NK-92 (cell line): ENCODE data around the gene ZSCAN18.

ENCODE experiments used
- DNase-seq: peaks from one replicate; lab custom pipeline; 2025; ENCODE audit not compliant: unreplicated experiment; lab: John Stamatoyannopoulos, UW

The ZSCAN18 gene

DNA sequence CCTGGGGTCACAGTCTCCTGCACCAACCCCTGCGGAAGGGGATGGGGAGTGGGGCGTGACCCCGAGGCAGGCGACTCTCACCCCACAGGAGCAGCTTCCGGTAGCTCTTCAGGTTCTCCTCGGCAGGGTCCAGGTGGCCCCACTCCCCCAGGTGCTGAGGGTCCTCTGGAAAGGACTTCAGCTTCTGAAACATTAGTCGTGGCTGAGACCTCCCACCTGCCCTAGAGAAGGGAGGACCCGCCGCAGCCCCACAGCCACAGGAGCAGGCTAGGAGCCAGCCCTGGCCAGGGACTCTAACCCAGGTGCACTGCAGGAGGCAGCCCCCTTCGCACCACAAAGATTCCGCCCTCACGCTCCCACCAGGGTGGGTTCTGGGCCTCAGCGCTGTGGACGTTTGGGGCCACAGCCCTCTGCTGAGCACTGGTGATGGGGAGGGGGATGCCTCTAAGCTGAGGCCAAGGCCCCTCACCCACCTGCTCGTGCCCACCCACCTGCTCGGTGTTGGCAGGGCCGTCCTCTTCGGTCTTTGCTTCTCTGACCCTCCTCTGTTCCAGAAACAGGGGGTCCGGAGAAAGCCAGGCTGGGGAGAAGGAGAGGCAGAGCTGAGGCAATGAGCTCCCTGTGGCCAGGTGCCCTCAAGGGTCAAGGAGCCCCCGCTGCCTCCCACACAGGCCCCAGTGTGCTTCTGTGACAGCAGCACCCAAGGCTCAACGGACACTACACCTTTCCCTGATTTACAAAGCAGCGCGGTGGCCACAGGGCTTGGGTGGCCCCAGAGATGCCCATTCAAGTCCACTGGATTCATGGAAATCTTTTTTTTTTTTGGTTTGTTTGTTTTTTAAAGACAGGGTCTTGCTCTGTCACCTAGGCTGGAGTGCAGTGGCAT is 11.0 kb downstream of the ZSCAN18 start:
- no peak for DNase-seq

DNA sequence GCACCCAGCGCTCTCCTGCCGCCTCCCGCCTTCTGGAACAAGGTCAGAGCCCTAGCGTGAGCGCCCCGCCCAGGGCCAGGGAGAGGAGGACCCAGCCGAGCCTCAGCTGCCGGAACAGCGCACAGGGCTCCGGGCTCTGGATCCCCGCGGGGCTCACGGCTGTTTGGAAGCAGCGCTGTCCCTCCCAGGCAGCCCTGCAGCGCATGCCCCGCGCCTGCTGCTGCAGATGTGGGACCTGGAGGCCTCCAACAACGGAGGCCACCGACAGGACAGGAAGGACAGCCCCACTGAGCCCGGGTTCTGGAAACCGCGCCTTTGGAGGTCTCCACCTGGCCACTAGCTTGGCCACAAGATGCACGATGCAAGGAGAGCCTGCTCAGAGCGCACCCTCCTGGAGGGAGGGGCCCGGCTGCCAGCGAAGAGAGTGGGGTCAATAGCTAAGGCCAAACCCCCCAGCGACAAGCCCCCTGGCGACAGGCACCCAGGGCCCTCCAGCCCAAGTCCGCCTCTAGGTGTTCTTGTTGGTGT is 12.6 kb downstream of the ZSCAN18 start:
- no peak for DNase-seq

DNA sequence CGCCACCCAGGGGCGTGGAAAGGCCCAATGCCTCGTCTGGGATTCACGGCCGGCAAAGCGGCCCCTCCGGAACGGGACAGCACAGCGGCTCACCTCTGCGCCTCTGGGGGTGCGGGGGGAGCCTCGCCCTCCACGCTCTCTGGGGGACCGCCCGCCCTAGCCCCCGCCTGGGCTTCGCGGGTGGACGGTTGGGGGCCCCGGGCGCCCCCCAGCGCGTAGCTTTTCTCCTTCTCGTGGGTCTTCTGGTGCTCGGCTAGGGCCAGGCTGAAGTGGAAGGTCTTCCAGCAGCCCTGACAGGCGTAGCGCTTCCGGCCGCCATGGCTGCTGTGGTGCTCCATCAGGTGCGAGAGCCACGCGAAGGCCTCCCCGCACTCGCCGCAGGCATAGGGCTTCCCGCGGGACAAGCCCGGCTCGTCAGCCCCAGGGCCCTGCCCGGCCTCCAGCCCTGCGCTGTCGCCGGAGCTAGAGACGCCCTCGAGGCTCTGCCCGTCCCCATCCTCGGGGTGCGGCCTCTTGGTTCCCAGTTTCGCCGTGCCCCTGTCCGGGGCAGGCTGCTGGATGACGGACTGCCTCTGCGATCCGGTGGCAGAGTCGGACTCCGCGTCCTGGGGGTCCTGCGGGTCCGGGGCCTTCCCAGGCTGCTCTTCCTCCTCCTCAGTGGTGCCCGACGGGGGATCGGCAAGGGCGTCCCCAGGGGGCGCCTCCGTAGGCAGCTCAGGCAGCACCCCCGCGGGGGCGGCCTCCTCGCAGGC is 13.3 kb downstream of the ZSCAN18 start:
- DNase-seq, result no peak

DNA sequence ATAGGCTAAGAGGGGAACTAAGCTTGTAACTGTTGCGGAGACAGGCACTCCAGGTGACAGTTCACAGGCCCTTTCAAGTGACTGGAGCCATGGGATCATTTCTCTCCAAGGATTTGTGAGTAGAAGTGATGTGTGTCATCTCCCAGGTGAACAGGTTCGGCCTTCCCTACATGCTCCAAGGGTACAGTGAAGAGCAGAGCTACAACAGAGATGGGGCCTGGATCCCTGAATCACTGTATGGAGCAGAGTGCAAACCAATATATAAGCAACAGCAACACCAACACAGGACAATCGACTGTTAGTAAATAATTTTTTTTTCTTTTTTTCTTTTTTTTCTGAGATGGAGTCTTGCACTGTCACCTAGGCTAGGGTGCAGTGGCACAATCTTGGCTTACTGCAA is 15.0 kb downstream of the ZSCAN18 start:
- DNase-seq, result no peak

DNA sequence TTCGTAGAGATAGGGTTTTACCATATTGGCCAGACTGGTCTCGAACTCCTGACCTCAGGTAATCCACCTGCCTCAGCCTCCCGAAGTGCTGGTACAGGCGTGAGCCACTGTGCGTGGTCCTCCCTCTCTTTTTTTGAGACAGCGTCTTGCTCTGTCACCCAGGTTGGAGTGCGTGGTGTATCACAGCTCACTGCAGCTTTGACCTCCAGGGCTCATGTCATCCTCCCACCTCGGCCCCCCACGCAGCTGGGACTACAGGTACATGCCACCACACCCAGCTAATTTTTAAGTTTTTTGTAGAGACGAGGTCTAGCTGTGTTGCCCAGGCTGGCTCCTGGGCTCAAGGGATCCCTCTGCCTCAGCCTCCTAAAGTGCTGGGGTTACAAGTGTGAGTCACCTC is 18.2 kb downstream of the ZSCAN18 start:
- no peak for DNase-seq

DNA sequence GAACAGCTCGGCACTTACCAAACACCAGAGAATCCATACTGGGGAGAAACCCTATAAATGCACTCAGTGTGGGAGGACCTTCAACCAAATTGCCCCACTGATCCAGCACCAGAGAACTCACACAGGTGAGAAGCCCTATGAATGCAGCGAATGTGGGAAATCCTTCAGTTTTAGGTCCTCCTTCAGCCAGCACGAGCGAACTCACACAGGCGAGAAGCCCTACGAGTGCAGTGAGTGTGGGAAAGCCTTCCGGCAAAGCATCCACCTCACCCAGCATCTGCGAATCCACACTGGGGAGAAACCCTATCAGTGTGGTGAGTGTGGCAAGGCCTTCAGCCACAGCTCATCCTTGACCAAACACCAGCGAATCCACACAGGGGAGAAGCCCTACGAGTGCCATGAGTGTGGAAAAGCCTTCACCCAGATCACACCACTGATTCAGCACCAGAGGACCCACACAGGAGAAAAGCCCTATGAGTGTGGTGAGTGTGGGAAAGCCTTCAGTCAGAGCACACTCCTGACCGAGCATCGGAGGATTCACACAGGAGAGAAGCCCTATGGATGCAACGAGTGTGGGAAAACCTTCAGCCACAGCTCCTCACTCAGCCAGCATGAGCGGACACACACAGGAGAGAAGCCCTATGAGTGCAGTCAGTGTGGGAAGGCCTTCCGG is 30.7 kb downstream of the ZSCAN18 start:
- DNase-seq, result no peak

DNA sequence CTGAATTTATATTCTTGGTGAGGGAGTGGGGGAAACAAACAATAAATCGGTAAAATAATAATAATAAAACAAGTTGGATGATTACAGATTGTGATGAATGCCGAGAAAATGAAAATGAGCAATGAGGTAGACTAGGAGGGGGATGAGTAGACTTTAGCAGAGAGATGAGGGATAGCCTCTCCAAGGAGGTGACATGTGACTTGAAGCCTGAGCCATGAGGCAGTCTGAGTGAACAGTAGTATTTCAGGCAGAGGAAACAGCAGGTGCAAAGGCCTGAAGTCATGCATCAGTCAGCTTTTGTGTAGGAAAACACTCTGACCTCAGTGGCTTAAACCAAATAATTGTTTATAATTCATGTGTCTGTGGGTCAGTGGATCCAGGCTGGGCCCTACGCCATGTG is 34.3 kb downstream of the ZSCAN18 start:
- no peak for DNase-seq

DNA sequence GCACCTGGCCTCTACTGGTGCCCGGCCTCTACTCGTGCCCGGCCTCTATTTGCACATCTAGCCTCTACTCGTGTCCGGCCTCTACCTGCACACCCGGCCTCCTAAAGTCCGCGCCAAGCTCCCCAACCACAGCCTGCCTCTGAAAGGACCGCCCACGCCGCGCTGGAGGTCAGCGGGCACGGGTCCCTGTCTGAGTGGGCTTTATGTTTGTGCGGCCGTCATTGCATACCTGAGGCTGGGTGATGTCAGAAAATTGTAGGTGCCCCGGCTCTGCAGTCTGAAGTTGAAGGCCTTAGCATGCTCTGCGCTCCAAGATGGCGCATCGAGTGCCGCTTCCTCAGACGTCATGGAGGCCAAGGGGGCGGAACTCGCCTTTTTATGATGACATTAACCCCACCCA is 37.8 kb downstream of the ZSCAN18 start:
- DNase-seq, result no peak

DNA sequence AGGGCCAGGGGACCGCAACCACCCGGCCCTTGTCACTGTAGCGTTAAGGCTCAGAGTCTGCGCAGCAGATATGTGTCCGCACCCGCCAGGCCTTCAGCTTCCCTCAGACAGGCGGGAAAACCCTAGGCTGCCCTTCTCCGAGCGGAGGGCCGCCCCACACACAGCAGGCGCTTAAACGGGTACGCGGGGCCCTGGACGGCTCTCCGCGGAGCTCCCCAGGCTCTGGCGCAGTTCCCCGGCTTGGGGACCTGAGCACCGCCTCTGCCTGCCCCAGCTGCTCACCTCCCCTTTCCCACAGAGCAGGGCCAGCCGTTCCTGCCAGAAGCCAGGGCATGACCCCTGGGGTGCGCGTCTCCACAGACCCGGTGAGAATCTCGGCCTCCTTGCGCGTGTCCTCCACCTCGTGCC is 38.4 kb downstream of the ZSCAN18 start:
- DNase-seq, result no peak

DNA sequence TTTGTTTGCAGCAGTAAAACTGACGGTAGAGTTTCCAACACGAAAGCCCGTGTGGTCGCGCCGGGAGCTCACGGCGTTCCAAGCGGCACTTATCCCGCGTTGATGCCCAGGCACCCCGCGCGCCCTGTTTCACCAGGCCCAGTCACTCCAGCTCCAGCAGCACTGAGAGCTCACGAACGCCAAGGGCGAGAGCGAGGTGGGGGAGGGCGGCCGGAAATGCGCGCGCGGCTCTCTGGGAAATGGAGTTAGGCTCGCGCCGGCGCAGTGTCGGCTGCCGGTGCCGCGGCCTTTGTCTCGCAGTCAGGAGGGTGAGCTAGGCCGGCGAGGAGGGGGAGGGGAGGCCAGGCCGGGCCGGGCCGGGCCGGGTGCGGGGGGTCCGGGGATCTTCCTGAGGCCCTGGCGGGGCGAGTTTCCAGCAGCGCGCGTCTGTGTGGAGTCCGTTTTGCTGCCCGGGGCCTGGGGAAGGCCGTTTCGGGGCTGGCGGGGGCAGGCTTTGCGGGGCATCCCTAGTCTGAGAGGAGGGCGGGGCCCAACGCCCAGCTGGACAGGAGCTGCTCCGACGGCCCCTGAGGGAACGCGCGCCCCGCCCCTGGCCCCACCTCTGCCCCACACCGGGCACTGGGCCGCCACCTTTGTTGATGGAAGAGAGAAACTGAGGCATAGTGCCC is 38.9 kb downstream of the ZSCAN18 start, which contains the start of gene ZNF135:
Gene ZNF135 (plus strand): TSS at position 280 of the 668 bp plus-strand sequence. CDS start 721 bp downstream, outside the sequence.
- DNase-seq, result no peak

DNA sequence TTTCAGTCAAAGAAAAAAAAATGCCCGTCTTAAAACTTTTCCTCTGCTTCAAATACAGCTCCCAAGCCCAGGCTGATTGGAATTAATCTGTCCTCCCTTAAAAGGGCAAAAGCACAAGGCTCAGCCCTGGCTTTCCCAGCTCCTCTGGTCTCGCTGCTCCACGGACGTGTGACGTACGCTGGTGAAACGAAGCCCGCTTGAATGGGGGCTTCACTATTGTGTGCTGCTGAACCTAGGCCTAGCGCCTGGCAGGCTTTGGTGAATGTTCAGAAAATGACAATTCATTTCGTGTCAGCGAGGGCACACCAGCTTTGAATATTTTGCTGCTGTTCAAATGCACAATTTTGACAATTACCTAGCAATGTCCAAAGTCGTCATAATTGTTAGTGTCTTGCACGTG is 39.6 kb downstream of the ZSCAN18 start:
- no peak for DNase-seq

DNA sequence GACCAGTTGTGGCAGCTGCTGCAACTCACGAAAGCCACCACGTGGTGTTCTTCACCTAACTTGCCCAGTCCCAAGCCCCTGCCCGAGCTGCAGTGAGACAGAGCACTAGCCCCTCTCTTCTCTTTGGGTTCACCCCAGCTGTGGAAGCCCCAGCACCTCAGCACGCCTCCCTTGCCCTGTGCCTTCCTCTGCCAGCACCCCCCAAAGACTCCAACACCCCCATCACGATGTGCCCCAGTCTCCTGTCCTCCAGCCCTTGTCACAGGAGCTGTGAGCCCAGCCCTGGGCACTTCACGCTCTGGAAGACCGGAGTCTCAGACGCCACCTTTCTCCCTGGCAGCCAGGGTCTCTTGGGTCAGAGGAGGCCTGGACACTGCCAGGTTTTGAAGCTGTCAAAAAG is 41.2 kb downstream of the ZSCAN18 start:
- DNase-seq, result no peak

DNA sequence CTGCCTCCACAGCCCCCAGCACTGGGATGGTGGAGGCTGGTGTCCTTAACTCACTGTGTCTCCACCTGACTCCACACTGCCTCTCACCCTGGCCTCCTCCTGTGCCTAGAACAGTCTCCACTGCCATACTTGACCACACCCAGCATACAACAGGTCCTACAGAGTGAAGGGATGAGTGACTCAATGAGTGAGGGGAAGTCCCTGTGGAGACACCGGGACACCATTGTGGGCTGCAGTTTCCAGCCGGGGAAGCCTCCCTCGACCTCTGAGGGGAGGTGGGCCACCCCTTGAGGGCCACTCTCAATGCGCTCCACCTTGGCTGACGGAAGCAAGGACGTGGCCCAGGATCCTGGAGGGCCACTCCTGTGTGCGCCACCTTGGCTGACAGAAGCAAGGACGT is 41.8 kb downstream of the ZSCAN18 start:
- DNase-seq, result no peak

DNA sequence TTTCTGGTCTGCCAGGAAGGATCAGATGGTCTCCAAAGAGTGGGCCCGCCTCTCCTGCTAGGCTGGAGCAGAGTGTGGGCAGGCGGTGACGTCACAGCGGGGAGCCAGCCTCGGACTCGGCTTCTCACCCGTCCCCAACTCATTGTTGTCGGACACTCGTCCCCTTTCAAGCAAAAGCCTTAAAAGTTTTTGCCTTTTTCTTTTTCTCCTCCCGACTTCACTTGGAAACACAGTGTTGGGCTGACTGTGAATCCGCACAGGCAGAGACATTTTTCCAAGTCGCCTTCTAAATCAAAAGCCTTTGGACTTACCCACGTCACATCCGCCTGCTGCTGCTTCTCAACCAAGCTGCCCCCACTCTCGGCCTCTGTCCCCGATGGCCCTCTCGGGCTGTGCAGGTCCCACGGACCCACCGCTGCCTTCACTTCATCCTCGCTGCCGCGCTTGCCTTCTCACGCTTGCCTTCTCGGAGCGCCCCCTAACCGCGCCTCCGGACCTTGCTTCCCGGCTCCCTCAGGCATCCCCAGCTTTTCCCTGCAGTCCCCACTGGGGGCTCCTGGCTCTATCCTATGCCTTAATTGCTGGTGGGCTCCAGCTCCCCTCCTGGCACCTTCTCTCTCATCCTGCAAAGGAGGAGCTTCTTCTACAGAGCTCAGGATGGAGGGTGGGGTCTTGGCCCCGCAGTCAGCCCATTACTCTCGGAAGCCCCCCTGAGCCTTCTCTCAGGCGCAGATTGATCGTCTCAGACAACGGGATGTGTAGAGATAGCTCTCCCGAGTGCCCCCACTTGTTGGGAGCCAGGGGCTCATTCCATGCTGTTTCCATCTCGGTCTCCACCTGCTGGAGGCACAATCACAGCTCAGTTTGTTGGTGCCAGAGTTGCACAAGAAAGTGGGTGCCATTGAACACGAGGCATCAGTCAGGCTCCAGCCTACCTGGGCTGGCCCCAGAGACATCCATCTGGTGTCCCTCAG is 42.8 kb downstream of the ZSCAN18 start:
- no peak for DNase-seq

DNA sequence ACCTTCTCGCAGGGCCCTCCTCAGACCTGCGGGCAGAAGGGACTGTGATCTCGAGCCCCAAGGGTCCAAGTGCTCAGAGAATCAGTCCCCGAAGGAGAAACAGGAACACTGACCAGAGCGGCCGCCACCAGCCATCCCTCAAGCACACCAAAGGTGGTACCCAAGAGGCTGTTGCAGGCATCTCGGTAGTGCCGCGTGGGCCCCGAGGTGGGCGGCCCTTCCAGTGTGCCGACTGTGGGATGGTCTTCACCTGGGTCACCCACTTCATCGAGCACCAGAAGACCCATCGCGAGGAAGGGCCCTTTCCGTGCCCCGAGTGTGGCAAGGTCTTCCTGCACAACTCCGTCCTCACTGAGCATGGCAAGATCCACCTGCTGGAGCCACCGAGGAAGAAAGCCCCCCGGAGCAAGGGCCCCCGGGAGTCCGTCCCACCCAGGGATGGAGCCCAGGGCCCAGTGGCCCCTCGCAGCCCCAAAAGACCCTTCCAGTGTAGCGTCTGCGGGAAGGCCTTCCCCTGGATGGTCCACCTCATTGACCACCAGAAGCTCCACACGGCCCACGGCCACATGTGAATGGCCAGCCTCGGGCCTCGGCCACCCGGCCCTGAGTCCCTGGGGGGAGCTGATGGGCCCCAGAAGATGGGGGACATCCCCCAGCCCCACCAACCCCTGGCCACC is 44.4 kb downstream of the ZSCAN18 start:
- no peak for DNase-seq

DNA sequence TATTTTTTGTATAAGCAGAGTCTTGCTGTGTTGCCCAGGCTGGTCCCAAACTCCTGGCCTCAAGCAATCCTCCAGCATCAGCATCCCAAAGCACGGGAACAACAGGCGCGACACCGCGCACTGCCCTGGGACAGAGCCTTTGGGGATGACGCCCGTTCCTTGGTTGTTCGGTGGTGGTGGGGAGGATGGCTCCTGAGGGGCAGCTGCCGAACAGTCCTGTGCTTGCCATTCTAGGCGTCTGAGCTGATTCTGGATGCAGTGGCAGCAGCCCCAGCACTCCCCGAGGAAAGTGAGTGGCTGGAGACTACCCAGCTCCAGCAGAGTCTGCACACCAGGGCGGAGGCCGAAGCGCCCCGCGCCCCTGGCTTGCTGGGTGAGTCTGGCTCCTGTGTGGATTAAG is 45.8 kb downstream of the ZSCAN18 start:
- DNase-seq, result no peak

DNA sequence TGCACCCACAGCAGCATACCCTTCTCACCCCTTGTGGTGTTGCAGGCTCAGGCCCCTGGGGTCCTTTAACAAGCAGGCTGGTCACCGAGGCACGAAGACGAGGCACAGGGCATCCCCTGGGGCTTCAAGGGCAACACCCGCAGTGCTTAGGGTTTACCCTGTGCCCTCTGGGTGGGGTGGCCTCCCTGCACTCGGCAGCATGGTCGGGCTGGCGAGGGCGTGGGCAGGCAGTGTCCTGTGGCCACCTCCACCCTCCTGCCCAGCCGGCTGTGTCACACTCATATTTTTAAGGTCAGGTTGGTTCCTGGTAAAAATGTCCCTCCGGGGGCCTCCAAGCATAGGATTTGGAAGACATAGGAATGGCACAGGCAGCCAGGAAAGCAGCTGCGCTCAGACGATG is 50.4 kb downstream of the ZSCAN18 start:
- no peak for DNase-seq

DNA sequence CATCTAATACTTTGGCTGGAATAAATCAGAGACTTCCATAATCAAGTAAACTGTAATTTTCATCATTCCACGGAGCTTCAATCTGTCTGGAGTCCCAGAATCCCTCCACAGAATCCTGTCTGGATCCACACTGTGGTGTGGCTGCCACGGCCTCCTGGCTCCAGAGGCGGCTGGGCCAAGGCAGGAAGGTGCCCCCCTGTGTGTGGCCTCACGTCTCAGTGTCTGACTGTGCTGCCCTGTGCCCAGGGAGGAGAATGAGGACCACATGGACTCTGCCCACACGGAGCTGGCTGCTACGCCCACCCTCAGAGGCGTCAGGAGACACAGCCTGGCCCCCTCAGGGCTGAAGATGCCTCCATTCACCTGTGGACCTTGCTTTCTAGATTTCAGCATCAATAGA is 51.2 kb downstream of the ZSCAN18 start:
- no peak for DNase-seq

DNA sequence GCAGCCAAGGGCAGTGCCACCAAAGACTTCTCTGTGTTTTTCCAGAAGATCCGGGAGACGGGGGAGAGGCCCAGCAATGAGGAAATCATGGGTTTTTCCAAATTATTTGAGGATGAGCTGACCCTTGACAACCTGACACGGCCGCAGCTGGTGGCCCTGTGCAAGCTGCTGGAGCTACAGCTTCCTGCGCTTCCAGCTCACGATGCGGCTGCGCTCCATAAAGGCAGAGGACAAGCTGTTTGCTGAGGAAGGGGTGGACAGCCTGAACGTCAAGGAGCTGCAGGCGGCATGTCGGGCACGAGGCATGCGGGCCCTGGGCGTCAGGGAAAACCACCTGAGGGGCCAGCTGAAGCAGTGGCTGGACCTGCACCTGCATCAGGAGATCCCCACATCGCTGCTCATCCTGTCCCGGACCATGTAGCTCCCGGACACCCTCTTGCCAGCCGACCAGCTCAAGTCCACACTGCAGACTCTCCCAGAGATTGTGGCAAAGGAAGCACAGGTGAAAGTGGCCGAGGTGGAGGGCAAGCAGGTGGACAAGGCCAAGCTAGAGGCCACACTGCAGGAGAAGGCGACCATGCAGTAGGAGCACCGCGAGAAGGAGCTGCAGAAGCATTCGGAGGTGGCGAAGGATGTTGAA is 52.5 kb downstream of the ZSCAN18 start:
- DNase-seq, result no peak
